B cell (primary cell): ENCODE data around the gene AGAP1. TPM values are rescaled to one million over a fixed set of nuclear protein-coding genes. Genes with fewer than 3 reads are reported as not detected.

Experiments
- ATAC-seq: fragments of 200-7000 bp; cut with Tn5 transposase; one replicate; pipeline ENCODE4 v1.10.0; 2021; ENCODE audit warnings: low read depth, mild to moderate bottlenecking, moderate number of reproducible peaks, moderate library complexity
- CTCF ChIA-PET: fragments of 350-600 bp; sonication (Branson Sonifier 250); formaldehyde crosslinking; loops from one replicate; lab custom pipeline; 2021; ENCODE audit warnings: antibody characterized with exemption, inconsistent platforms; lab: Charles Lee
- POLR2A ChIA-PET: fragments of 350-600 bp; sonication (Branson Sonifier 250); formaldehyde crosslinking; loops from one replicate; lab custom pipeline; 2021; ENCODE audit warnings: antibody characterized with exemption; lab: Charles Lee
- DNase-seq: peaks from one replicate; pipeline ENCODE4 v3.0.0; 2013
- H2AFZ ChIP-seq: 2 replicates; pipeline ENCODE4 v1.6.1; 2012; ENCODE audit warnings: mild to moderate bottlenecking, low read depth, low read length; ENCODE audit not compliant: insufficient read depth, poor library complexity, severe bottlenecking
- H3K27ac ChIP-seq, 2 donors: 1 replicate in 1 of 2; 2 replicates in 1 of 2; pipeline ENCODE4 v1.5.1; 2012 to 2013; ENCODE audit warnings: low read length in 2 of 2, mild to moderate bottlenecking in 2 of 2, moderate library complexity in 1 of 2
- H3K27me3 ChIP-seq, 4 experiments: fragments of 200-600 bp in 1 of 4; sonication (generic) in 1 of 4; replicated peaks in 1 of 4; 1 replicate in 2 of 4; 2 replicates in 2 of 4; pipeline versions ENCODE4 v1.6.1 to v1.7.0; 2013 to 2016; ENCODE audit warnings: low read length in 3 of 4, mild to moderate bottlenecking in 2 of 4, mixed read lengths in 1 of 4, moderate library complexity in 1 of 4; ENCODE audit not compliant: insufficient read depth in 4 of 4, control insufficient read depth in 3 of 4; ENCODE audit errors: control extremely low read depth in 1 of 4
- H3K36me3 ChIP-seq, 2 experiments: replicated peaks in 1 of 2; 1 replicate in 1 of 2; 2 replicates in 1 of 2; pipeline versions ENCODE4 v1.6.1 to v1.7.1; 2013; ENCODE audit warnings: low read length in 1 of 2; ENCODE audit not compliant: insufficient read depth in 2 of 2, control insufficient read depth in 1 of 2; ENCODE audit errors: control extremely low read depth in 1 of 2, extremely low read depth in 1 of 2
- H3K4me1 ChIP-seq, 2 donors: fragments of 200-600 bp in 1 of 2; sonication (generic) in 1 of 2; 1 replicate in 1 of 2; 2 replicates in 1 of 2; pipeline versions ENCODE4 v1.5.1 to v1.6.1; 2013 to 2017; ENCODE audit warnings: low read length in 2 of 2; ENCODE audit not compliant: control insufficient read depth in 2 of 2, insufficient read depth in 2 of 2
- H3K4me2 ChIP-seq: replicated peaks from 2 replicates; pipeline ENCODE3; 2012; ENCODE audit warnings: mild to moderate bottlenecking, low read depth, low read length; ENCODE audit not compliant: poor library complexity, severe bottlenecking
- H3K4me3 ChIP-seq, 5 experiments: fragments of 200-600 bp in 1 of 5; sonication (generic) in 1 of 5; 1 replicate in 3 of 5; 2 replicates in 2 of 5; pipeline versions ENCODE4 v1.5.1 to v1.7.0; 2011 to 2016; ENCODE audit warnings: low read length in 4 of 5, mild to moderate bottlenecking in 4 of 5, low read depth in 2 of 5, control low read depth in 1 of 5, moderate library complexity in 1 of 5; ENCODE audit not compliant: insufficient read depth in 1 of 5; ENCODE audit errors: control extremely low read depth in 1 of 5, extremely low read depth in 1 of 5
- H3K79me2 ChIP-seq: fragments of 200-600 bp; sonication (generic); one replicate; pipeline ENCODE4 v1.6.0; 2016; ENCODE audit warnings: low read length; ENCODE audit not compliant: control insufficient read depth, insufficient read depth
- H3K9ac ChIP-seq: fragments of 200-600 bp; sonication (generic); 2 replicates; pipeline ENCODE4 v1.6.1; 2017; ENCODE audit warnings: mild to moderate bottlenecking, low read length, moderate library complexity
- H3K9me3 ChIP-seq, 3 donors: one replicate each; pipeline versions ENCODE4 v1.6.1 to v1.7.1; 2013; ENCODE audit warnings: low read length in 2 of 3; ENCODE audit not compliant: control insufficient read depth in 2 of 3, insufficient read depth in 1 of 3; ENCODE audit errors: control extremely low read depth in 1 of 3
- H4K20me1 ChIP-seq: 2 replicates; pipeline ENCODE4 v1.6.0; 2012; ENCODE audit warnings: mild to moderate bottlenecking, low read length; ENCODE audit not compliant: insufficient read depth, control insufficient read depth, poor library complexity, severe bottlenecking
- H3K27ac Mint-ChIP-seq: one replicate; pipeline ENCODE4 v1.8.0; 2021; ENCODE audit warnings: mixed read lengths
- H3K27me3 Mint-ChIP-seq: one replicate; pipeline ENCODE4 v1.8.0; 2021; ENCODE audit warnings: mixed read lengths
- H3K4me1 Mint-ChIP-seq: one replicate; pipeline ENCODE4 v1.8.0; 2021; ENCODE audit warnings: mixed read lengths
- H3K4me3 Mint-ChIP-seq: one replicate; pipeline ENCODE4 v1.8.0; 2021; ENCODE audit warnings: mixed read lengths
- H3K9me3 Mint-ChIP-seq: one replicate; pipeline ENCODE4 v1.8.0; 2022; ENCODE audit warnings: mixed read lengths; ENCODE audit not compliant: insufficient read depth
- EZH2 ChIP-seq: IDR thresholded peaks from 2 replicates; pipeline ENCODE4 v1.6.1; 2012; ENCODE audit warnings: borderline replicate concordance, low read depth, mild to moderate bottlenecking, moderate library complexity, low read length; ENCODE audit not compliant: insufficient read depth, poor library complexity, severe bottlenecking
- WGBS: methylation state at CpG from one replicate; pipeline ENCODE4 v1.1.5; 2013; ENCODE audit warnings: missing lambda C conversion rate; ENCODE audit not compliant: insufficient coverage; 5-methylcytosine and 5-hydroxymethylcytosine counted together
- intact Hi-C: fragments of 100-400 bp; cut with micrococcal nuclease; formaldehyde crosslinking; loops from one replicate; pipeline ENCODE4 v1.10.0; 2022
- polyA plus RNA-seq: library from polyadenylated mRNA; depleted of rRNA; stranded (reverse); fragments of >200 nt; gene quantifications from 2 replicates; pipeline ENCODE4 v1.2.3, GENCODE V29; 2012
- total RNA-seq, 2 donors: library from RNA; stranded (reverse); fragments of 120-200 nt in 1 of 2; gene quantifications; 1 replicate in 1 of 2; 2 replicates in 1 of 2; pipeline versions ENCODE4 v1.2.3 to v1.2.4, GENCODE V29; 2013 to 2022
- TF ChIP-seq, protein P1 (sequence below): fragments of 200-600 bp; IDR thresholded peaks from one replicate; pipeline ENCODE4 v1.8.0; 2022; ENCODE audit warnings: antibody characterized with exemption, mild to moderate bottlenecking

Gene AGAP1
- total and polyA plus RNA-seq, 2 donors (not counting 1 experiment from before 2014, with no cell fraction given) = 0.01 TPM; not detected in 1

DNA sequence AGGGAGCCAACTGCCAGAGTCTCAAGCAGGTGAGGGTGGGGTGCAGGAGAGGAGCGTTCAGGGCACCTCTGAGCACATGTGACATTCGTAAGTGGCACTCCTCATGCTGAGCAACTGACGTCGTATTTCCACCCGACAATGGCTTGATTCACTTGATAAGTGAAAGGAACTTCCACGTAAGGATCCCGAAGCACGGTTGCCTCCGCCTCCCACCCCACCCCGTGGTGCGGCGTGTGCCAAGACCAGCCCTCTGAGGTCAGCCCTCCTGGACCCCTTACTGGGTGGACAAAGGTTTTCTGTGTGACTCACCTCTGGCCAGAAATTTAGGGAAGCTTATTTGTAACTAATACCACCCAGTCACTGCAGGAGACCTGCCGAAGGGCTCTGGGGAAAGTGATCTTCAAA is 59.9 kb downstream of the AGAP1 start:
- no peak for TF ChIP-seq EZH2
- TF ChIP-seq, protein P1, sequence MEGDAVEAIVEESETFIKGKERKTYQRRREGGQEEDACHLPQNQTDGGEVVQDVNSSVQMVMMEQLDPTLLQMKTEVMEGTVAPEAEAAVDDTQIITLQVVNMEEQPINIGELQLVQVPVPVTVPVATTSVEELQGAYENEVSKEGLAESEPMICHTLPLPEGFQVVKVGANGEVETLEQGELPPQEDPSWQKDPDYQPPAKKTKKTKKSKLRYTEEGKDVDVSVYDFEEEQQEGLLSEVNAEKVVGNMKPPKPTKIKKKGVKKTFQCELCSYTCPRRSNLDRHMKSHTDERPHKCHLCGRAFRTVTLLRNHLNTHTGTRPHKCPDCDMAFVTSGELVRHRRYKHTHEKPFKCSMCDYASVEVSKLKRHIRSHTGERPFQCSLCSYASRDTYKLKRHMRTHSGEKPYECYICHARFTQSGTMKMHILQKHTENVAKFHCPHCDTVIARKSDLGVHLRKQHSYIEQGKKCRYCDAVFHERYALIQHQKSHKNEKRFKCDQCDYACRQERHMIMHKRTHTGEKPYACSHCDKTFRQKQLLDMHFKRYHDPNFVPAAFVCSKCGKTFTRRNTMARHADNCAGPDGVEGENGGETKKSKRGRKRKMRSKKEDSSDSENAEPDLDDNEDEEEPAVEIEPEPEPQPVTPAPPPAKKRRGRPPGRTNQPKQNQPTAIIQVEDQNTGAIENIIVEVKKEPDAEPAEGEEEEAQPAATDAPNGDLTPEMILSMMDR = no peak
- peaks cover 27% of the 10 kb centered on the region for H3K27me3 Mint-ChIP-seq

DNA sequence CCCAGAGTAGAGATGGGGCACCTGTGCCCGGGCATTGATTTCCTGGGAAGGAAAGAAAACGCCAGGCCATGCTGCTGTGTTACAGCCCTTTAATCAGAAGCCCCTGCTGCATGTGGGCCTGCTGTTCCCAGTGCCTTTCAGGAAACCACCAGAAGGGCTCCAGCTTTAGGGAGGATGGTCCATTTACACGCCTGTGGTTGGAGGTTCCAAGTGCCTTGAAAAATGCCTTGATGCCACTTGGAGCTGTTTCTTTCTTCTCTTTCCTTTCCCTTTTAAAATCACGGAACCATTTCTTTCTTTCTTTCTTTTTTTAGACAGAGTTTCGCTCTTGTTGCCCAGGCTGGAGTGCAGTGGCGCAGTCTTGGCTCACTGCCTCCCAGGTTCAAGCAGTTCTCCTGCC is 60.5 kb downstream of the AGAP1 start:
- H3K27ac Mint-ChIP-seq = no peak overlapping the region
- POLR2A ChIA-PET = no interaction called here
- H3K9me3 Mint-ChIP-seq = no peaks in the 10 kb centered on the region
- Histone ChIP-seq H3K4me1 (no peaks in the 10 kb centered on the region), H3K4me3 (no peak overlapping the region), H2AFZ (no peak overlapping the region), H3K4me2 (no peak overlapping the region), H3K9ac (no peak overlapping the region), H3K9me3 (peaks cover 0 to 3% (median 0%) of the 10 kb centered on the region in 3 donors), H3K27me3 (peaks cover 0 to 2% (median 0%) of the 10 kb centered on the region in 4 experiments), H4K20me1 (no peaks in the 10 kb centered on the region), H3K27ac (no peak overlapping the region), H3K36me3 (no peaks in the 10 kb centered on the region), H3K79me2 (no peaks in the 10 kb centered on the region)
- 83% methylated on average over 5 of the region's 6 CpGs for WGBS
- H3K27me3 Mint-ChIP-seq = peaks cover 29% of the 10 kb centered on the region
- DNase-seq = no peak
- intact Hi-C loops = no loop called here
- CTCF ChIA-PET = no interaction called here
- no peak for ATAC-seq
- TF ChIP-seq, protein P1 = no peak
- no peak for TF ChIP-seq EZH2
- no peak overlapping the region for H3K4me3 Mint-ChIP-seq
- no peaks in the 10 kb centered on the region for H3K4me1 Mint-ChIP-seq

More for the DNA sequence above, 59.9 kb downstream of the AGAP1 start:
- Histone ChIP-seq H3K4me1 (no peaks in the 10 kb centered on the region), H3K36me3 (no peaks in the 10 kb centered on the region), H3K4me2 (no peak overlapping the region), H3K9ac (no peak overlapping the region), H3K27ac (no peak overlapping the region), H3K4me3 (no peak overlapping the region), H3K9me3 (peaks cover 0 to 5% (median 0%) of the 10 kb centered on the region in 3 donors), H3K79me2 (no peaks in the 10 kb centered on the region), H3K27me3 (peaks cover 0 to 2% (median 0%) of the 10 kb centered on the region in 4 experiments), H4K20me1 (no peaks in the 10 kb centered on the region), H2AFZ (no peak overlapping the region)
- H3K4me3 Mint-ChIP-seq = no peak overlapping the region
- ATAC-seq (no peak), DNase-seq (no peak)
- H3K27ac Mint-ChIP-seq = no peak overlapping the region
- H3K9me3 Mint-ChIP-seq = no peaks in the 10 kb centered on the region
- intact Hi-C loops = no loop called here
- H3K4me1 Mint-ChIP-seq = no peaks in the 10 kb centered on the region
- WGBS = 88% methylated on average over 13 of the region's 13 CpGs
- ChIA-PET CTCF (no interaction called here), POLR2A (no interaction called here)
